HepG2 (cell line): ENCODE results near the gene SSTR5. TPM values are rescaled to one million over a fixed set of nuclear protein-coding genes. Genes with fewer than 3 reads are reported as not detected.

ENCODE experiments used
- ARID3A ChIP-seq: IDR thresholded peaks from 2 replicates; pipeline ENCODE4 v1.6.1; 2012; ENCODE audit warnings: low read depth, low read length, improper control_type of control experiment
- IKZF4 ChIP-seq: sonication (generic); formaldehyde crosslinking; IDR thresholded peaks from 2 replicates; pipeline ENCODE4 v1.5.1; 2020; ENCODE audit warnings: borderline replicate concordance, mild to moderate bottlenecking, low read depth, missing genetic modification reagents; ENCODE audit errors: not compliant biosample characterization
- KAT7 ChIP-seq: IDR thresholded peaks from 2 replicates; pipeline ENCODE4 v1.6.1; 2018; ENCODE audit warnings: borderline replicate concordance, missing compliant biosample characterization
- MATR3 ChIP-seq: sonication (generic); formaldehyde crosslinking; IDR thresholded peaks from 2 replicates; pipeline ENCODE4 v1.4.0; 2020; ENCODE audit warnings: missing genetic modification reagents
- MED13 ChIP-seq: sonication (generic); formaldehyde crosslinking; IDR thresholded peaks from 2 replicates; pipeline ENCODE4 v1.5.0; 2020; ENCODE audit warnings: missing genetic modification reagents
- MXD3 ChIP-seq: IDR thresholded peaks from 2 replicates; pipeline ENCODE4 v1.6.1; 2016; ENCODE audit warnings: mild to moderate bottlenecking, missing biosample characterization, missing genetic modification reagents
- NFIB ChIP-seq: sonication (generic); formaldehyde crosslinking; IDR thresholded peaks from 2 replicates; pipeline ENCODE4 v1.9.0; 2021; ENCODE audit warnings: missing genetic modification reagents, mild to moderate bottlenecking, borderline replicate concordance
- POLR2G ChIP-seq: fragments of 200-400 bp; formaldehyde crosslinking; IDR thresholded peaks from 2 replicates; pipeline ENCODE4 v1.6.1; 2018; ENCODE audit warnings: mild to moderate bottlenecking, low read depth, low read length, moderate library complexity
- RFXAP ChIP-seq: sonication (generic); formaldehyde crosslinking; IDR thresholded peaks from 2 replicates; pipeline ENCODE4 v1.4.0; 2020; ENCODE audit warnings: missing genetic modification reagents, borderline replicate concordance
- SALL1 ChIP-seq: sonication (generic); formaldehyde crosslinking; IDR thresholded peaks from 2 replicates; pipeline ENCODE4 v1.8.0; 2022; ENCODE audit warnings: mild to moderate bottlenecking, missing genetic modification reagents
- SRY ChIP-seq: sonication (generic); formaldehyde crosslinking; IDR thresholded peaks from 2 replicates; pipeline ENCODE4 v1.8.0; 2022; ENCODE audit warnings: mild to moderate bottlenecking, missing genetic modification reagents
- THAP11 ChIP-seq: IDR thresholded peaks from 2 replicates; pipeline ENCODE4 v1.6.1; 2016; ENCODE audit warnings: missing biosample characterization, missing genetic modification reagents
- TMF1 ChIP-seq: sonication (generic); formaldehyde crosslinking; IDR thresholded peaks from 2 replicates; pipeline ENCODE4 v1.8.1; 2022; ENCODE audit warnings: low read depth, missing genetic modification reagents
- WIZ ChIP-seq: sonication (generic); formaldehyde crosslinking; IDR thresholded peaks from 2 replicates; pipeline ENCODE4 v1.5.1; 2020; ENCODE audit warnings: mild to moderate bottlenecking, missing genetic modification reagents
- ZBTB21 ChIP-seq: sonication (generic); formaldehyde crosslinking; IDR thresholded peaks from 2 replicates; pipeline ENCODE4 v1.4.0; 2020; ENCODE audit warnings: missing genetic modification reagents
- ZC3H4 ChIP-seq: sonication (generic); formaldehyde crosslinking; IDR thresholded peaks from 2 replicates; pipeline ENCODE4 v1.4.0; 2020; ENCODE audit warnings: missing genetic modification reagents, borderline replicate concordance
- ZFY ChIP-seq: sonication (generic); formaldehyde crosslinking; IDR thresholded peaks from 2 replicates; pipeline ENCODE4 v1.4.0; 2020; ENCODE audit warnings: missing genetic modification reagents
- ZNF232 ChIP-seq: sonication (generic); formaldehyde crosslinking; IDR thresholded peaks from 2 replicates; pipeline ENCODE4 v1.4.0; 2020; ENCODE audit warnings: missing genetic modification reagents, borderline replicate concordance
- ZNF337 ChIP-seq: sonication (generic); formaldehyde crosslinking; IDR thresholded peaks from 2 replicates; pipeline ENCODE4 v1.5.1; 2020; ENCODE audit warnings: missing genetic modification reagents, low read depth, mild to moderate bottlenecking, borderline replicate concordance
- ZNF629 ChIP-seq: sonication (generic); formaldehyde crosslinking; conservative IDR thresholded peaks from 2 replicates; pipeline ENCODE4 v1.5.0; 2020; ENCODE audit warnings: missing genetic modification reagents
- ZNF761 ChIP-seq: sonication (generic); formaldehyde crosslinking; conservative IDR thresholded peaks from 2 replicates; pipeline ENCODE4 v1.4.0; 2020; ENCODE audit warnings: mild to moderate bottlenecking, missing genetic modification reagents
- polyA plus RNA-seq, 8 experiments: library from polyadenylated mRNA; depleted of rRNA in 3 of 8; stranded (reverse) in 7 of 8; unstranded in 1 of 8; fragments of >200 nt; fragmentation: Illumina TruSeq in 4 of 8; extraction: Trizol in 4 of 8; gene quantifications; 2 replicates each; pipeline versions ENCODE4 v1.2.1 to v1.2.3, GENCODE V29; 2011 to 2016; ENCODE audit warnings: low read depth in 4 of 8, missing spikeins in 1 of 8, mixed read lengths in 1 of 8; ENCODE audit not compliant: insufficient read depth in 1 of 8
- total RNA-seq, 5 experiments: library from RNA; depleted of rRNA; stranded (reverse); fragments of >200 nt; fragmentation: Illumina TruSeq; extraction: Trizol; gene quantifications; 2 replicates each; pipeline ENCODE4 v1.2.3, GENCODE V29; 2016; ENCODE audit warnings: low read depth in 1 of 5
- TF ChIP-seq, protein P1 (sequence below): sonication (generic); formaldehyde crosslinking; conservative IDR thresholded peaks from 2 replicates; pipeline ENCODE4 v1.4.0; 2020; ENCODE audit warnings: mild to moderate bottlenecking, missing genetic modification reagents, moderate library complexity
- TF ChIP-seq, protein P2 (sequence below): sonication (generic); formaldehyde crosslinking; IDR thresholded peaks from 2 replicates; pipeline ENCODE4 v1.8.0; 2022; ENCODE audit warnings: mild to moderate bottlenecking, missing genetic modification reagents, borderline replicate concordance

The SSTR5 gene
- total and polyA plus RNA-seq, 2 of the 13 experiments (the other 11 are each of a cell fraction or from before 2014, with no cell fraction given), result 0.20 to 0.49 TPM

DNA sequence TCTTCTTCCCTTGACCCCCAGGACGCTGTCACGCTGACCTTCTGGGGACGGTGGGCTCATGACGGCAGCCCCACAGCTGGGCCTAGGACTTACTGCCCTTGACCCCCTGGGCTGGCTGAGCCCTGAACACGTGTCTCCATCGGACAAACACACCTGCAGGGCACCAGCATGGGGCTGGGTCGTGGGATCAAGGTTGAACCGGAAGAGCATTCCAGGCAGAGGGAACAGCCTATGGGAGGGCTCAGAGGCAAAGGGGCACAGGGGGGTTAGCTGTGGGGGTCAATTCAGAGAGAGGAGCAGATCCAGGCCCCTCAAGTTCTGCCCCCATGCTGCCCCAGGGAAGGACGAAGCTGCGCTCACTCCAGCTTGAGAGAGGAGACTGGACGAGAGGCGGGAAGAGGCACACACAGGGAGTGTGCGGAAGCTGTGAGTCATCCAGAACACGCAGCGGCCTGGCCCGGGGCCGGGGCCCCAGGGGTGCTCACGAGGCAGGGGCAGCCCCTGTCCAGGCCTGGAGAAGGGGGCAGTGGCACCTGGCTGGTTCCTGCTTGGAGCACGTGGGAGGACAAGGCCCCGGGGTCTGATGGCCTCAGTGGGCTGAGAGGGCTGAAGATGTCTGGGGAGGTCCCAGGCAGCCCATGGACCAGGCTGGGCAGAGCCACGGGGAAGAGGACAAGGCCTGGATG is 9.9 kb downstream of the SSTR5 start (continued):
- no peak for TF ChIP-seq ARID3A
- peak; percentile 92 for TF ChIP-seq WIZ
- peak; percentile 86 for TF ChIP-seq MXD3 (CRISPR knock-in tag)
- TF ChIP-seq, protein P1, sequence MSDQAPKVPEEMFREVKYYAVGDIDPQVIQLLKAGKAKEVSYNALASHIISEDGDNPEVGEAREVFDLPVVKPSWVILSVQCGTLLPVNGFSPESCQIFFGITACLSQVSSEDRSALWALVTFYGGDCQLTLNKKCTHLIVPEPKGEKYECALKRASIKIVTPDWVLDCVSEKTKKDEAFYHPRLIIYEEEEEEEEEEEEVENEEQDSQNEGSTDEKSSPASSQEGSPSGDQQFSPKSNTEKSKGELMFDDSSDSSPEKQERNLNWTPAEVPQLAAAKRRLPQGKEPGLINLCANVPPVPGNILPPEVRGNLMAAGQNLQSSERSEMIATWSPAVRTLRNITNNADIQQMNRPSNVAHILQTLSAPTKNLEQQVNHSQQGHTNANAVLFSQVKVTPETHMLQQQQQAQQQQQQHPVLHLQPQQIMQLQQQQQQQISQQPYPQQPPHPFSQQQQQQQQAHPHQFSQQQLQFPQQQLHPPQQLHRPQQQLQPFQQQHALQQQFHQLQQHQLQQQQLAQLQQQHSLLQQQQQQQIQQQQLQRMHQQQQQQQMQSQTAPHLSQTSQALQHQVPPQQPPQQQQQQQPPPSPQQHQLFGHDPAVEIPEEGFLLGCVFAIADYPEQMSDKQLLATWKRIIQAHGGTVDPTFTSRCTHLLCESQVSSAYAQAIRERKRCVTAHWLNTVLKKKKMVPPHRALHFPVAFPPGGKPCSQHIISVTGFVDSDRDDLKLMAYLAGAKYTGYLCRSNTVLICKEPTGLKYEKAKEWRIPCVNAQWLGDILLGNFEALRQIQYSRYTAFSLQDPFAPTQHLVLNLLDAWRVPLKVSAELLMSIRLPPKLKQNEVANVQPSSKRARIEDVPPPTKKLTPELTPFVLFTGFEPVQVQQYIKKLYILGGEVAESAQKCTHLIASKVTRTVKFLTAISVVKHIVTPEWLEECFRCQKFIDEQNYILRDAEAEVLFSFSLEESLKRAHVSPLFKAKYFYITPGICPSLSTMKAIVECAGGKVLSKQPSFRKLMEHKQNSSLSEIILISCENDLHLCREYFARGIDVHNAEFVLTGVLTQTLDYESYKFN, result peak; percentile 90
- TF ChIP-seq THAP11 (CRISPR knock-in tag), result peak; percentile 83
- no peak; the same call in 1 of the 2 replicates for TF ChIP-seq ZBTB21 (CRISPR knock-in tag)
- TF ChIP-seq POLR2G, result peak; percentile 56; the same call in 1 of the 2 replicates
- TF ChIP-seq ZNF337 (CRISPR knock-in tag), result peak; percentile 90; the same call in 1 of the 2 replicates
- TF ChIP-seq ZNF629 (CRISPR knock-in tag), result peak; percentile 39; the same call in 1 of the 2 replicates
- TF ChIP-seq NFIB (CRISPR knock-in tag), result peak; percentile 93
- peak; percentile 49 for TF ChIP-seq IKZF4 (CRISPR knock-in tag)
- TF ChIP-seq, protein P2, sequence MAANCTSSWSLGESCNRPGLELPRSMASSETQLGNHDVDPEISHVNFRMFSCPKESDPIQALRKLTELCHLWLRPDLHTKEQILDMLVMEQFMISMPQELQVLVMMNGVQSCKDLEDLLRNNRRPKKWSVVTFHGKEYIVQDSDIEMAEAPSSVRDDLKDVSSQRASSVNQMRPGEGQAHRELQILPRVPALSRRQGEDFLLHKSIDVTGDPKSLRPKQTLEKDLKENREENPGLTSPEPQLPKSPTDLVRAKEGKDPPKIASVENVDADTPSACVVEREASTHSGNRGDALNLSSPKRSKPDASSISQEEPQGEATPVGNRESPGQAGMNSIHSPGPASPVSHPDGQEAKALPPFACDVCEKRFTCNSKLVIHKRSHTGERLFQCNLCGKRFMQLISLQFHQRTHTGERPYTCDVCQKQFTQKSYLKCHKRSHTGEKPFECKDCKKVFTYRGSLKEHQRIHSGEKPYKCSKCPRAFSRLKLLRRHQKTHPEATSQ, result peak; percentile 69; the same call in 1 of the 2 replicates
- 0 out of 2 replicates have a peak, but pooled peaks have one; percentile 74 for TF ChIP-seq MED13 (CRISPR knock-in tag)
- TF ChIP-seq ZFY (CRISPR knock-in tag), result peak; percentile 82
- TF ChIP-seq SALL1 (CRISPR knock-in tag), result peak; percentile 96
- peak; percentile 77 for TF ChIP-seq ZC3H4 (CRISPR knock-in tag)
- TF ChIP-seq KAT7 (CRISPR knock-in tag), result no peak; the same call in 1 of the 2 replicates
- TF ChIP-seq MATR3 (CRISPR knock-in tag), result no peak
- peak; percentile 83 for TF ChIP-seq ZNF232 (CRISPR knock-in tag)
- 0 out of 2 replicates have a peak, but pooled peaks have one; percentile 29 for TF ChIP-seq ZNF761
- peak; percentile 91 for TF ChIP-seq SRY (CRISPR knock-in tag)
- TF ChIP-seq TMF1 (CRISPR knock-in tag), result peak; percentile 88
- TF ChIP-seq RFXAP (CRISPR knock-in tag), result peak; percentile 66; the same call in 1 of the 2 replicates
